HG03095 (cell line): ENCODE data around the gene ITGAV.

Source experiments
- ATAC-seq: cut with Tn5 transposase; IDR thresholded peaks from one replicate; pipeline ENCODE4 v1.9.1; 2021; ENCODE audit warnings: moderate library complexity; ENCODE audit not compliant: unreplicated experiment

ITGAV gene

GRCh38 chr2:186664385-186665043, 74.7 kb downstream of the ITGAV start:
- ATAC-seq, result no peak

GRCh38 chr2:186669146-186669545, 79.3 kb downstream of the ITGAV start:
- ATAC-seq, result no peak

GRCh38 chr2:186670831-186671230, 81.0 kb downstream of the ITGAV start:
- no peak for ATAC-seq

- no peak for ATAC-seq
Observed at GRCh38 chr2:186675380-186675779, 85.5 kb downstream of the ITGAV start.

- no peak for ATAC-seq
Observed at GRCh38 chr2:186683341-186683740, 93.5 kb downstream of the ITGAV start.

GRCh38 chr2:186687807-186688211, 98.0 kb downstream of the ITGAV start:
- no peak for ATAC-seq

GRCh38 chr2:186688813-186689212, 99.0 kb downstream of the ITGAV start:
- no peak for ATAC-seq

GRCh38 chr2:186690786-186691185, 100.9 kb downstream of the ITGAV start:
- no peak for ATAC-seq

GRCh38 chr2:186691231-186691630, 101.4 kb downstream of the ITGAV start:
- no peak for ATAC-seq

GRCh38 chr2:186691900-186692299, 102.0 kb downstream of the ITGAV start:
- no peak for ATAC-seq

- no peak for ATAC-seq
Observed at GRCh38 chr2:186693446-186693832, 103.6 kb downstream of the ITGAV start.

- ATAC-seq, result no peak
Observed at GRCh38 chr2:186695081-186695756, 105.4 kb downstream of the ITGAV start.

- ATAC-seq, result no peak
Observed at GRCh38 chr2:186696290-186696689, 106.4 kb downstream of the ITGAV start.

GRCh38 chr2:186696804-186697203, 106.9 kb downstream of the ITGAV start:
- ATAC-seq, result no peak

GRCh38 chr2:186697536-186697935, 107.7 kb downstream of the ITGAV start:
- ATAC-seq, result no peak

- ATAC-seq, result no peak
Observed at GRCh38 chr2:186699742-186700141, 109.9 kb downstream of the ITGAV start.

- ATAC-seq, result no peak
Observed at GRCh38 chr2:186702006-186702405, 112.2 kb downstream of the ITGAV start.

GRCh38 chr2:186702501-186702900, 112.6 kb downstream of the ITGAV start:
- no peak for ATAC-seq

- no peak for ATAC-seq
Observed at GRCh38 chr2:186704897-186705296, 115.0 kb downstream of the ITGAV start.

- ATAC-seq, result no peak
Observed at GRCh38 chr2:186709529-186710450, 119.9 kb downstream of the ITGAV start.

GRCh38 chr2:186713691-186714090, 123.8 kb downstream of the ITGAV start:
- ATAC-seq, result no peak

GRCh38 chr2:186714611-186715010, 124.8 kb downstream of the ITGAV start:
- ATAC-seq, result no peak
